Thyroid gland (tissue), 4 donors: ENCODE data around the gene SPATA24.

Experiments used
- POLR2A ChIP-seq, 2 donors: fragments of 450-650 bp; IDR thresholded peaks; one replicate each; pipeline ENCODE4 v1.6.1; 2017; ENCODE audit warnings: antibody characterized with exemption in 2 of 2, mild to moderate bottlenecking in 2 of 2, moderate library complexity in 1 of 2
- TF ChIP-seq, protein P1 (sequence below), 6 experiments: fragments of 200-600 bp in 3 of 6; fragments of 450-650 bp in 3 of 6; sonication (generic) in 3 of 6; IDR thresholded peaks; one replicate each; pipeline ENCODE4 v1.5.1; 2016 to 2019; ENCODE audit warnings: antibody characterized with exemption in 6 of 6, mild to moderate bottlenecking in 2 of 6, inconsistent platforms in 1 of 6, moderate library complexity in 1 of 6

DNA sequence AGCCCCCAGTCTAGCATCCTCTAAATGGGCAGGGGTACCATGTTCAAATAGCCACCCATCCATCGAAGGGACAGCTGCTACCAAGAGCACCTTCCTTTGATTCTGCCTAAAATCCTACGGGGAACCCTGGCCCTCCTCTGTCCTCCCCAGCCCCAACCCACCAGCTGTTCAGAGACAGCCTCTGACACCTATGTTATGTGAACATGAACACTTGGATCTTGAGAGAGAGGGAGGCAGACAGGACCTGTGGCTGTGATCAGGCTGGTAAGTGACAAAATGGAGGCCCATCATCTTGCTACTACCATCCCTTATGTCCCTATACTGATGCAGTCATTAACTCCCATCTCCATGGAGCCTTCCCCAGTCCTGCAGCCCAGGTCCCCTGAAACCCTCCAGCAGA lies 29.0 kb downstream of the SPATA24 start:
- TF ChIP-seq, protein P1, sequence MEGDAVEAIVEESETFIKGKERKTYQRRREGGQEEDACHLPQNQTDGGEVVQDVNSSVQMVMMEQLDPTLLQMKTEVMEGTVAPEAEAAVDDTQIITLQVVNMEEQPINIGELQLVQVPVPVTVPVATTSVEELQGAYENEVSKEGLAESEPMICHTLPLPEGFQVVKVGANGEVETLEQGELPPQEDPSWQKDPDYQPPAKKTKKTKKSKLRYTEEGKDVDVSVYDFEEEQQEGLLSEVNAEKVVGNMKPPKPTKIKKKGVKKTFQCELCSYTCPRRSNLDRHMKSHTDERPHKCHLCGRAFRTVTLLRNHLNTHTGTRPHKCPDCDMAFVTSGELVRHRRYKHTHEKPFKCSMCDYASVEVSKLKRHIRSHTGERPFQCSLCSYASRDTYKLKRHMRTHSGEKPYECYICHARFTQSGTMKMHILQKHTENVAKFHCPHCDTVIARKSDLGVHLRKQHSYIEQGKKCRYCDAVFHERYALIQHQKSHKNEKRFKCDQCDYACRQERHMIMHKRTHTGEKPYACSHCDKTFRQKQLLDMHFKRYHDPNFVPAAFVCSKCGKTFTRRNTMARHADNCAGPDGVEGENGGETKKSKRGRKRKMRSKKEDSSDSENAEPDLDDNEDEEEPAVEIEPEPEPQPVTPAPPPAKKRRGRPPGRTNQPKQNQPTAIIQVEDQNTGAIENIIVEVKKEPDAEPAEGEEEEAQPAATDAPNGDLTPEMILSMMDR (IDR thresholded peaks at IDR 0.05) = no peak
- no peak for TF ChIP-seq POLR2A (IDR thresholded peaks at IDR 0.05)
